Fibroblast of skin of back (primary cell): Measurements from ENCODE around the gene ZC3H18.

Source experiments
- DNase-seq: peaks from one replicate; pipeline ENCODE4 v3.0.0-alpha.2; 2013

The ZC3H18 gene

DNA sequence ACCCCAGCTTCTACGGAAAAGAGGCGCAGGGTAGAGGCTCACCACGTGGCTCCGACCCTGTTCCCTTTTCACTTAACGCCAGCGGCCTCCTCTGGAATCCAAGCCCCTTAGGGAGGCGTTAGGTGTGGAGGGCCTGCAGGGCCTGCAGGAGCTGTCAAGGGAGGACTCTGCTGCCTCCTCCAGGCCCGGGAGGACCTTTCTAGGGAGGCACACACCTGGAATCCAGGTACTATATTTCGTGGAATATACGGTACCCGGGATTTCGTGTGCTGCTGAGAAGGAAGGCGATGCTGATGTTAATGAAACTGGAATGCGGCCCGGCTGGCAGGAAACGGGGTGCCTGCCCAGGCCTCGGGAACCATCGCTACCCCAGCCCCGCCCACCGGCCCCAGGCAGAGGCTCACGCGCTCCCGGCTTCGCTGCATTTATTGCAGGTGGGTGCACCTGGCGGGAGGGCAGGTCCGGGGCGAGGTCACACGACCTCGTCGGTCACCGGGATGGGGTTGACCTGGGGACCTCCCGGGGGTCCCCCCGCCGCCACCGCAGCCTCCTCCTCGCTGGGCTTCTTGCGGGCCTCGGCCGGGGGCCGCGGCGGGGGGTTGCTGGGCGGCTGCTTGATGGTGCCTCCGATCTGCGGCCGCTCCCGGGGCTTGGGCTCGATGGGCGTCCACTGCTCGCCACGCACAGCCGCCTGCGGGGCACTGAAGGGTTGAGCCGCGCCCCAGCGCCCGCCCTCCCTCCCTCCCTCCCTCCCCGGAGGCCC, 72.9 kb downstream of the ZC3H18 start:
- no peak for DNase-seq

DNA sequence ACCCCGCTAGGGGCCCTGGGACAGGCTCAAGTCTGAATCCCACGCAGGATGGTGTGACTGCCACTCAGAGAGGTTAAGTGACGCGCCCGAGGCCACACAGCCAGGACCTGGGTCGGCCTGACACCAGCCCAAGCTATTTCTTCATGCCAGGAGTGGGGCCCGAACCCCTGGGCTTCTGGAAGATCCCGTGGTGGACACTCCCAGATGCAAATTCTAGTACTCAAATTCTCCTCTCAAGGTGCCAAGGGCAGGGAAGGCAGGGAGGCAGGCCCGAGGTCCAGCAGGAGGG, 73.4 kb downstream of the ZC3H18 start:
- DNase-seq = no peak

- no peak for DNase-seq
Observed at GRCh38 chr16:88645455-88645854, 75.3 kb downstream of the ZC3H18 start.

GRCh38 chr16:88645941-88646340, 75.7 kb downstream of the ZC3H18 start:
- DNase-seq = no peak

- no peak for DNase-seq
Observed at GRCh38 chr16:88646345-88647034, 76.3 kb downstream of the ZC3H18 start.

DNA sequence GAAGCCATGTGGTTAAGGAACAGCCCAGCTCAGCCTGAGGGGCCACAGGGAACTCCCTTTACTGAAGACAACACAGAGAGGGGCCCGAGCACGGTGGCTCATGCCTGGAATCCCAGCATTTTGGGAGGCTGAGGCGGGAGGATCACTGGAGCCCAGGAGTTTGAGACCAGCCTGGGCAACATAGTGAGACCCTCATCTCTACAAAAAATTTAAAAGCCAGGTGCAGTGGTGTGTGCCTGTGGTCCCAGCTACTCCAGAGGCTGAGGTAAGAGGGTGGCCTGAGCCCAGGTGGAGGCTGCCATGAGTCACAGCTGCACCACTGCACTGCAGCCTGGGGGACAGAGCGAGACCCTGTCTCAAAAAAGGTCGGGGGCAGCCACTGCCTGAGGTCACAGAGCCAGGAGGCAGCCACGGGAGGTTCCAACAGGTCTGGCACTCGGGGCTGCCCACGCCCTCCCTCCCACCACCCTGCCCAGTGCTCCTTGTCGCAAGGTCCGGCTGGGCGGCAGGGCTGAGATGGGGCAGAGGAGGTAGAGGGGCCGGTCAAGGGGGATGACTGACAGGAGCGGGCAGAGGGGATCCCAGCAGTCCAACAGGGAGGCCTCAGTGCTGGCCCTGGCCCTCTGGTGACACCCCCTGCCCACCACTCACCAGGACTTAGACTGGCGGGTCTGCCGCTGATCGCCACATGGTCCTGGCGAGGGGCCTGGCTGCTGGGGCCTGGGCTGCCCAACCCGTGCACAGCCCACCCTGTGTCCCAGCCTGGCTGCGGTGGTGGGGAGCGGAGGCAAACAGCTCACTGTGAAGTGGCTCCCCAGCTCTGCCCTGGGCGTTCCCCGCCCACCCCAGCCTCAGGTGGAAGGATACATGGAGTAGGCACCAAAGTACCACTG, 77.2 kb downstream of the ZC3H18 start:
- no peak for DNase-seq

DNA sequence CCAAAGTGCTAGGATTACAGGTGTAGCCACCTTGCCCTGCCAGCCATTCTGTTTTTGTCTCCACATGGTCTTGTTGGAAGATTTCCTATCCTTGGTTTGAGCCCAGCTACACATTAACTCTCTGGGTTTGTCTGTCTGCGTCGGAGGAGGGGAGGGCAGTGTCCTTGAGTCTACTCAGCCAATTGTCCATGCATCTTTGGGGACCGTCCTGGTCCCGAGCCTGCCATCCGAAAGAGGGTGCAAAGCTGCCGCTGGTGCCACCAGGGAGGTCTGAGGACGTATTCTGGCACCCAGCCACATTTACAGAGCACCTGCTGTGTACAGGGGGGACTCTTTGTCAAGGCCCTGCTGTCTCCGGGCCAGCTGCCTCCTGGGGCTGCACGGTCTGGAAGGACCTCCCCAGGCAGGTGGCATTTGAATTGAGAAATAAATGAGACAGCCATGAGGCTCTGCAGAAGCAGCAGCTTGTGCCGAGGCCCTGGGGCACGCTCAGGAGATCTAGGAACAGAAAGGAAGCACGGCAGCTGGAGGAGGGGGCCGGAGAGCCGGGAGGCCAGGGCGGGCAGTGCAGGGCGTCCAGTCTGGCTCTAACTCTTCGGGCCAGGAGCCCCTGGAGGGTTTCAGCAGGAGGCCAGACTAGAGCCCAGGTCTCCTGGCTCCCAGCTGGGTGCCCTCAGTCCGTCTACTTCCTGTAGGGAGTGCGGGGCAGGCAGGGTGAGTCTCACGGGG, 79.2 kb downstream of the ZC3H18 start:
- DNase-seq = no peak

GRCh38 chr16:88649924-88650748, 79.9 kb downstream of the ZC3H18 start:
- no peak for DNase-seq

DNA sequence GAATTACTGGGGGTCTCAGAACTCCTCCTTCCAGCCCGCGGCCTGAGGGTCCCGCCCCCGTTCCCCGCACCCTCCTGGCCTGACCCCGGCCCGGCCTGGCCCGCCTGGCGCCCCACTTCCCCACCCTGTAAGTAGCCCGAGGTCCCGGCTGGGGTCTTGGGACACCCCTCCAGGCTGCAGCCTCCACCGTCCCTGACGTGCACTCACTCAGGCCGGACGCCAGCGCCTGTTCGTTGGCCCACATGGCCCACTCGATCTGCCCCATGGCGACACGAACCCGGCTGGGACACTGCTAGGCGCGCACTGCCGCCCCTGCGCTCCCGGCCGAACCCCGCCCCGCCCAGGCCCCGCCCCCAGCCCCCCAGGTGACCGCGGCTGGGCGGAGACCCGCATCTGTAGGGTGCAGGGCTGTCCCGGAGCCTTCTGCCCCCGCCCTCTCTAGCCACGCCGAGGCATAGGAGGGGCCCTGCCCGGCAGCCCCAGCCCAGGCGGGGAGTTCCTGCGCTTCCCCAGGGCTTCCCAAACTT, 80.6 kb downstream of the ZC3H18 start, which contains the start of gene CYBA:
Gene CYBA, minus strand, starts transcription at position 305 of the 527 bp plus-strand sequence. Its CDS starts 40 bp downstream, at position 265.
- peak; percentile 60 for DNase-seq

GRCh38 chr16:88651276-88651988, 81.2 kb downstream of the ZC3H18 start:
- peak; percentile 33 for DNase-seq

DNA sequence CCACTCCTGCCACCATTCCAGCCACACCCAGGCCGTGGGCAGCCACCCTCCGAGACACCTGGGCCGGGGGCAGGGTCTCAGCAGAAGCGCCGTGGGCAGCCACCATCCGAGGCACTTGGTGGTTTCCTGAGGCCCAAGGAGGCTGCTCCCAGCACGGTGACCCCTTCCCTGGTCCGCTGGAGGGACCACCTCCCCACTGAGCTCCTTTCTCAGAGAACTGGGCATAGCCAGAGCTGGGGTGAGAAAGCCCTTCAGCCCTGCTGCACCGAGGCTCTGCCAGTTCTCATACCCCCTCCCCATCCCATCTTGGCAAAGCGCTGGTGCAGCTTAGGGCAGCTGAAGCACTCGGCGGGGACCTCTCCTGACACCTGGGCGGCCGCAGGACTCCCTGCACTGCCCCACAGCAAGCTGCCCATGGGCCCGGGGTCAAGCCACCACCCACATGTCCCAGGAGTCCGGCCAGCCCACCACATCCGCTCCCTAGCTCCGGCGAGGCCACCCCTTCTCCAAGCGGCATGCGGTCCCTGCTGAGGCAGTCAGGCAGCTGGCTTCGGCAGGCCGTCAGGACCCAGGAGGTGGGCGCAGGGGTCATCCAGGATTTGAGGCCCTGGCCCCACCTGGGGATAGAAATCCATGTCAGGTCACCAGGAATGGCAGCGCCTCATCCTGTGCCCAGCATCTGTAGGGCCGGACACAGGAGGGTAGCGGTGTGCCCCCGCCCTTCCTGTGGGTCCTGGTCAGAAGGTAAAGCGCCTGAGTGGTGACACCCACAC, 82.0 kb downstream of the ZC3H18 start:
- DNase-seq = no peak

DNA sequence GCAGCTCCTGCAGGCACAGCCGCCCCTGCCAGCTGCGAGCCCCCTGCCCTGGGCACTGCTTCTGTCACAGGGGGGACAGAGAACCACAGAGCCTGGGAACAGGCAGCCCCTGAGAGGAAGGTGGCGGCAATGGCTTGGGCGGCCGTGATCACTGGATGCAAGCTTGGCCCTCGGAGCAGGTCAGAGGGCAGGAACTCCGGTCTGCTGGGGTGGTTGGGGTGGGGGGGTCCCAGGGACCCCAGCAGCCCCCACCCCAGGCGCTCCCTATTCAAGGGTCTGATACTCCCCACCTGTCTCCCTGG, 82.5 kb downstream of the ZC3H18 start:
- DNase-seq = no peak

DNA sequence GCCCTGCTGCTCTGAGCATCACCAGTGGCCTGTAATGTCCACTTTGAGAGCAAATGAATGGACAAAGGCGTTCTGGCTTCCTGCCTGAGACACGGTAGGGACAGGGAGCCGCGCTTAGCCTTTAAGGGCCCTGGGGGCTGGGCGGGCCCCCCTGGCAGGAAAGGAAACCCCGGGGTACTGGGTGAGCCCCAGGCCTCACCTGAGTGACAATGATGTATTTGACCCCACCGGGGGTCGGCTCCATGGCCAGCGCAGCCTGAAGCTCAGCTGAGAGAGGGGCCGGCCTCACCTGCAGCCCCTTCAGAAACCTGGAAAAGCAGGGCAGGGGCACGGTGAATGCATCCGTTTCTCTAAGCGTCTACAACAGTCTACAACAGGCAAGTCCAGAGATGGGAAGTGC, 82.9 kb downstream of the ZC3H18 start:
- no peak for DNase-seq

GRCh38 chr16:88653596-88654362, 83.6 kb downstream of the ZC3H18 start:
- no peak for DNase-seq

- DNase-seq = no peak
Observed at GRCh38 chr16:88654363-88655052, 84.3 kb downstream of the ZC3H18 start.

GRCh38 chr16:88655053-88655732, 85.0 kb downstream of the ZC3H18 start:
- DNase-seq = no peak

GRCh38 chr16:88655733-88656281, 85.6 kb downstream of the ZC3H18 start:
- DNase-seq = no peak
